NCI-H2227 treated with DMSO at 0.1 percent for 48 hours (cell line): ENCODE data around the gene C6orf163.
A peak's percentile ranks its signal among the peaks of the same experiment; 100 is the strongest.

Experiments
- DNase-seq: peaks from one replicate; lab custom pipeline; 2025; lab: John Stamatoyannopoulos, UW

The C6orf163 gene

GRCh38 chr6:87357479-87358196, 13.0 kb downstream of the C6orf163 start:
- no peak for DNase-seq

- DNase-seq: no peak
These were observed 20.1 kb downstream of the C6orf163 start for GRCh38 chr6:87364602-87365252.

- no peak for DNase-seq
These were observed 21.6 kb downstream of the C6orf163 start for GRCh38 chr6:87366072-87366827.

GRCh38 chr6:87366899-87367298, 22.3 kb downstream of the C6orf163 start:
- no peak for DNase-seq

GRCh38 chr6:87373377-87373776, 28.8 kb downstream of the C6orf163 start:
- no peak for DNase-seq

- no peak for DNase-seq
These were observed 30.7 kb downstream of the C6orf163 start for GRCh38 chr6:87375315-87375714.

GRCh38 chr6:87376643-87377042, 32.0 kb downstream of the C6orf163 start:
- no peak for DNase-seq

- DNase-seq: no peak
These were observed 34.3 kb downstream of the C6orf163 start for GRCh38 chr6:87378947-87379346.

GRCh38 chr6:87382861-87383260, 38.2 kb downstream of the C6orf163 start:
- no peak for DNase-seq

GRCh38 chr6:87384038-87384437, 39.4 kb downstream of the C6orf163 start:
- DNase-seq: no peak

- DNase-seq: no peak
These were observed 39.8 kb downstream of the C6orf163 start for GRCh38 chr6:87384449-87384848.

GRCh38 chr6:87391334-87391733, 46.7 kb downstream of the C6orf163 start:
- DNase-seq: no peak

GRCh38 chr6:87393026-87393622, 48.5 kb downstream of the C6orf163 start:
- DNase-seq: peak; percentile 49

- DNase-seq: no peak
These were observed 50.8 kb downstream of the C6orf163 start for GRCh38 chr6:87395431-87395830.

- no peak for DNase-seq
These were observed 52.2 kb downstream of the C6orf163 start for GRCh38 chr6:87396595-87397392.

- DNase-seq: no peak
These were observed 53.0 kb downstream of the C6orf163 start for GRCh38 chr6:87397656-87398055.

- no peak for DNase-seq
These were observed 57.2 kb downstream of the C6orf163 start for GRCh38 chr6:87401832-87402231.

- DNase-seq: peak; percentile 64
These were observed 62.9 kb downstream of the C6orf163 start for GRCh38 chr6:87407561-87407900.

GRCh38 chr6:87407901-87408720, 63.5 kb downstream of the C6orf163 start, which contains the start of gene CFAP206:
TSS of gene CFAP206 (plus strand) at chr6:87407972. CDS start at chr6:87409840, 1,868 bp downstream.
- DNase-seq: peak; percentile 80

- peak; percentile 52 for DNase-seq
These were observed 64.1 kb downstream of the C6orf163 start for GRCh38 chr6:87408721-87409155.
